Caco-2 (cell line): ENCODE data around the gene ARMC2. TPM values are rescaled to one million over a fixed set of nuclear protein-coding genes. Genes with fewer than 3 reads are reported as not detected.

ENCODE experiments used
- BruUV-seq: library from RNA; stranded (reverse); fragments of 400-500 nt; replicated peaks from 2 replicates; lab custom pipeline; 2021; lab: Mats Ljungman, UMichigan
- CTCF ChIA-PET: fragments of 300-600 bp; sonication (Branson Sonifier 250); formaldehyde crosslinking; loops from one replicate; lab custom pipeline; 2022; ENCODE audit warnings: antibody characterized with exemption; lab: Charles Lee
- POLR2A ChIA-PET: fragments of 300-600 bp; sonication (Branson Sonifier 250); formaldehyde crosslinking; loops from one replicate; lab custom pipeline; 2022; ENCODE audit warnings: antibody characterized with exemption; lab: Charles Lee
- DNase-seq, 2 experiments: peaks; one replicate each; pipeline versions ENCODE4 v3.0.0 to v3.0.0-alpha.2; 2020 to 2022
- H3K27me3 ChIP-seq: replicated peaks from 2 replicates; pipeline ENCODE4 v1.6.0; 2011; ENCODE audit warnings: low read length; ENCODE audit not compliant: control insufficient read depth, insufficient read depth
- H3K36me3 ChIP-seq: 2 replicates; pipeline ENCODE4 v1.5.1; 2011; ENCODE audit warnings: low read length; ENCODE audit not compliant: control insufficient read depth, insufficient read depth
- H3K4me1 ChIP-seq: fragments of 250-450 bp; sonication (Bioruptor Pico); 2 replicates; pipeline ENCODE4 v1.5.1; 2020; ENCODE audit warnings: mild to moderate bottlenecking
- H3K4me3 ChIP-seq: 2 replicates; pipeline ENCODE4 v1.5.1; 2011; ENCODE audit warnings: low read depth, mild to moderate bottlenecking, control low read depth, low read length
- H3K9me3 ChIP-seq: fragments of 250-450 bp; sonication (Bioruptor Pico); 2 replicates; pipeline ENCODE4 v1.5.1; 2020; ENCODE audit warnings: mild to moderate bottlenecking, moderate library complexity
- H3K27ac Mint-ChIP-seq: one replicate; pipeline ENCODE4 v1.8.0; 2022; ENCODE audit warnings: mixed read lengths; ENCODE audit not compliant: unreplicated experiment
- H3K27me3 Mint-ChIP-seq: one replicate; pipeline ENCODE4 v1.8.0; 2022; ENCODE audit warnings: mixed read lengths; ENCODE audit not compliant: insufficient read depth, unreplicated experiment
- H3K36me3 Mint-ChIP-seq: one replicate; pipeline ENCODE4 v1.8.0; 2022; ENCODE audit warnings: mild to moderate bottlenecking, mixed read lengths; ENCODE audit not compliant: insufficient read depth, unreplicated experiment
- H3K4me1 Mint-ChIP-seq: one replicate; pipeline ENCODE4 v1.8.0; 2022; ENCODE audit warnings: low read depth, mixed read lengths; ENCODE audit not compliant: unreplicated experiment
- H3K4me3 Mint-ChIP-seq: one replicate; pipeline ENCODE4 v1.8.0; 2022; ENCODE audit warnings: mild to moderate bottlenecking, moderate library complexity, mixed read lengths; ENCODE audit not compliant: unreplicated experiment
- H3K9me3 Mint-ChIP-seq: one replicate; pipeline ENCODE4 v1.8.0; 2022; ENCODE audit warnings: mixed read lengths; ENCODE audit not compliant: unreplicated experiment
- intact Hi-C: fragments of 100-400 bp; cut with micrococcal nuclease; formaldehyde crosslinking; loops from one replicate; pipeline ENCODE4 v1.10.0; 2022; ENCODE audit not compliant: unreplicated experiment
- total RNA-seq: library from RNA; stranded (reverse); gene quantifications from 2 replicates; pipeline ENCODE4 v1.2.3, GENCODE V29; 2022
- TF ChIP-seq, protein P1 (sequence below), 2 experiments: fragments of 200-600 bp in 1 of 2; IDR thresholded peaks; 1 replicate in 1 of 2; 2 replicates in 1 of 2; pipeline versions ENCODE4 v1.5.1 to v1.8.0; 2011 to 2022; ENCODE audit warnings: antibody characterized with exemption in 1 of 2, control low read depth in 1 of 2, inconsistent platforms in 1 of 2, low read depth in 1 of 2, low read length in 1 of 2, mild to moderate bottlenecking in 1 of 2, moderate library complexity in 1 of 2; ENCODE audit not compliant: insufficient read depth in 1 of 2, severe bottlenecking in 1 of 2, unreplicated experiment in 1 of 2

ARMC2 gene
- total RNA-seq, 1 experiment from 2014 or later, result 7.8 TPM

- ChIA-PET POLR2A (no interaction called here), CTCF (interaction anchor here (1.0 kb wide), 1 partner anchor 57 kb away, joined by 8 read pairs; no protein-coding TSS in a partner anchor)
- no peak for DNase-seq
- H3K9me3 ChIP-seq, result no peaks in the 10 kb centered on the region
- Mint-ChIP-seq H3K4me1 (peaks cover 18% of the 10 kb centered on the region), H3K4me3 (no peak overlapping the region), H3K27ac (no peak overlapping the region), H3K36me3 (no peaks in the 10 kb centered on the region), H3K9me3 (no peaks in the 10 kb centered on the region), H3K27me3 (no peaks in the 10 kb centered on the region)
- no peaks in the 10 kb centered on the region for H3K36me3 ChIP-seq
- BruUV-seq, result no TSS peak
- peaks cover 11% of the 10 kb centered on the region for H3K4me1 ChIP-seq
- intact Hi-C loops, result no loop called here
- no peaks in the 10 kb centered on the region for H3K27me3 ChIP-seq
- no peak overlapping the region for H3K4me3 ChIP-seq
- TF ChIP-seq, protein P1, sequence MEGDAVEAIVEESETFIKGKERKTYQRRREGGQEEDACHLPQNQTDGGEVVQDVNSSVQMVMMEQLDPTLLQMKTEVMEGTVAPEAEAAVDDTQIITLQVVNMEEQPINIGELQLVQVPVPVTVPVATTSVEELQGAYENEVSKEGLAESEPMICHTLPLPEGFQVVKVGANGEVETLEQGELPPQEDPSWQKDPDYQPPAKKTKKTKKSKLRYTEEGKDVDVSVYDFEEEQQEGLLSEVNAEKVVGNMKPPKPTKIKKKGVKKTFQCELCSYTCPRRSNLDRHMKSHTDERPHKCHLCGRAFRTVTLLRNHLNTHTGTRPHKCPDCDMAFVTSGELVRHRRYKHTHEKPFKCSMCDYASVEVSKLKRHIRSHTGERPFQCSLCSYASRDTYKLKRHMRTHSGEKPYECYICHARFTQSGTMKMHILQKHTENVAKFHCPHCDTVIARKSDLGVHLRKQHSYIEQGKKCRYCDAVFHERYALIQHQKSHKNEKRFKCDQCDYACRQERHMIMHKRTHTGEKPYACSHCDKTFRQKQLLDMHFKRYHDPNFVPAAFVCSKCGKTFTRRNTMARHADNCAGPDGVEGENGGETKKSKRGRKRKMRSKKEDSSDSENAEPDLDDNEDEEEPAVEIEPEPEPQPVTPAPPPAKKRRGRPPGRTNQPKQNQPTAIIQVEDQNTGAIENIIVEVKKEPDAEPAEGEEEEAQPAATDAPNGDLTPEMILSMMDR (IDR thresholded peaks at IDR 0.05; ENCODE audit: insufficient read depth in 1 of 2, low read depth in 1 of 2, low read length in 1 of 2, severe bottlenecking in 1 of 2, unreplicated experiment in 1 of 2), result no peak
Measured at GRCh38 chr6:109014606-109015005, 166.4 kb downstream of the ARMC2 start.

DNA sequence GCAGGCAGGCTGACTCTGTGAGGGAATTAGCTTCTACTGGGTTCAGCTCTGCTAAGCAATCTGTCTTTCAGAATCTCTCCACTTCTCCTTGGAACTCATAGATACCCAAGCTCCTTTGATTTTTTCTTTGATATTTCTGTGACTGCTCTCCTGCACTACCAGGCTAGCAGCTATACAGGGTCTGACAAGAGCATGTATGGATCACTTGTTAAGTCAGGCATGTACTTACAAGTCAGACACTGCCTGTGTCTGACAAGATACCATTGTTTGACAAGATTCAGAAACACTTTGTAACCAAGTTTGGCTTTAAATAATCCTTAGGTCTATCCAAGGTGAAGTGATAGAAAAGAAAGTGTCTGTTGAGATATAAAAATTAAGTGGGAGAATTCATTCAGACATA lies 167.0 kb downstream of the ARMC2 start:
- Mint-ChIP-seq H3K4me1 (peaks cover 18% of the 10 kb centered on the region), H3K4me3 (no peak overlapping the region), H3K27ac (no peak overlapping the region), H3K27me3 (no peaks in the 10 kb centered on the region), H3K36me3 (no peaks in the 10 kb centered on the region), H3K9me3 (no peaks in the 10 kb centered on the region)
- BruUV-seq, result no TSS peak
- POLR2A ChIA-PET, result no interaction called here
- no peak for DNase-seq
- intact Hi-C loops, result no loop called here
- H3K9me3 ChIP-seq, result no peaks in the 10 kb centered on the region
- no peak overlapping the region for H3K4me3 ChIP-seq
- H3K36me3 ChIP-seq, result no peaks in the 10 kb centered on the region
- TF ChIP-seq, protein P1 (IDR thresholded peaks at IDR 0.05; ENCODE audit: insufficient read depth in 1 of 2, low read depth in 1 of 2, low read length in 1 of 2, severe bottlenecking in 1 of 2, unreplicated experiment in 1 of 2), result no peak
- H3K27me3 ChIP-seq, result no peaks in the 10 kb centered on the region
- peaks cover 10% of the 10 kb centered on the region for H3K4me1 ChIP-seq
- CTCF ChIA-PET, result interaction anchor here (1.0 kb wide), 1 partner anchor 56 kb away, joined by 8 read pairs; no protein-coding TSS in a partner anchor

GRCh38 chr6:109019911-109020310 lies 171.7 kb downstream of the ARMC2 start:
- no TSS peak for BruUV-seq
- TF ChIP-seq, protein P1 (IDR thresholded peaks at IDR 0.05; ENCODE audit: insufficient read depth in 1 of 2, low read depth in 1 of 2, low read length in 1 of 2, severe bottlenecking in 1 of 2, unreplicated experiment in 1 of 2), result no peak
- H3K9me3 ChIP-seq, result no peaks in the 10 kb centered on the region
- H3K4me3 ChIP-seq, result no peak overlapping the region
- ChIA-PET CTCF (no interaction called here), POLR2A (no interaction called here)
- no peak for DNase-seq
- no peaks in the 10 kb centered on the region for H3K36me3 Mint-ChIP-seq
- no peaks in the 10 kb centered on the region for H3K27me3 Mint-ChIP-seq
- H3K27me3 ChIP-seq, result no peaks in the 10 kb centered on the region
- no peaks in the 10 kb centered on the region for H3K9me3 Mint-ChIP-seq
- no peaks in the 10 kb centered on the region for H3K4me1 Mint-ChIP-seq
- intact Hi-C loops, result no loop called here
- no peaks in the 10 kb centered on the region for H3K36me3 ChIP-seq
- H3K4me1 ChIP-seq, result no peaks in the 10 kb centered on the region
- no peak overlapping the region for H3K4me3 Mint-ChIP-seq
- H3K27ac Mint-ChIP-seq, result no peak overlapping the region
